GM12878 (cell line): ENCODE measurements around the gene IFRD2.

Experiments used
- CHD4 ChIP-seq: fragments of 200-600 bp; sonication (generic); IDR thresholded peaks from 2 replicates; pipeline ENCODE4 v1.6.1; 2016; ENCODE audit warnings: mild to moderate bottlenecking
- EP300 ChIP-seq, 2 experiments: fragments of 150-350 bp in 1 of 2; IDR thresholded peaks; 2 replicates each; pipeline ENCODE4 v1.6.1; 2011 to 2012; ENCODE audit warnings: low read depth in 2 of 2, low read length in 2 of 2, borderline replicate concordance in 1 of 2, improper control_type of control experiment in 1 of 2, inconsistent platforms in 1 of 2; ENCODE audit not compliant: control insufficient read depth in 1 of 2
- IKZF1 ChIP-seq: fragments of 450-650 bp; conservative IDR thresholded peaks from 2 replicates; pipeline ENCODE4 v1.6.1; 2017; ENCODE audit warnings: antibody characterized with exemption, mild to moderate bottlenecking
- MTA3 ChIP-seq: IDR thresholded peaks from 2 replicates; pipeline ENCODE4 v1.6.1; 2012; ENCODE audit warnings: low read length, inconsistent platforms, borderline replicate concordance
- POLR2A ChIP-seq: IDR thresholded peaks from 2 replicates; pipeline ENCODE4 v1.6.1; 2011; ENCODE audit warnings: low read depth, mild to moderate bottlenecking, low read length
- POLR2AphosphoS5 ChIP-seq: IDR thresholded peaks from 2 replicates; pipeline ENCODE4 v1.6.1; 2011; ENCODE audit warnings: mild to moderate bottlenecking, low read length, inconsistent platforms
- ZNF274 ChIP-seq: IDR thresholded peaks from one replicate; pipeline ENCODE4 v1.8.0; 2011; ENCODE audit not compliant: insufficient read length, insufficient read depth

- TF ChIP-seq POLR2A: no peak
- no peak for TF ChIP-seq MTA3
- TF ChIP-seq ZNF274: no peak
- TF ChIP-seq EP300 (IDR thresholded peaks at IDR 0.05; ENCODE audit: borderline replicate concordance in 1 of 2, control insufficient read depth in 1 of 2, low read depth in 2 of 2, low read length in 2 of 2): no peak
- no peak for TF ChIP-seq CHD4
- TF ChIP-seq POLR2AphosphoS5: no peak
- TF ChIP-seq IKZF1: no peak
These were observed 24.0 kb downstream of the IFRD2 start for GRCh38 chr3:50268276-50268675.
